Activated CD4-positive, CD25-positive, alpha-beta regulatory T cell treated with anti-CD3 and anti-CD28 coated beads, Interleukin-2, amount 50 U/mL, for 72 hours (primary cell): ENCODE measurements around the gene C11orf58.

ENCODE experiments used
- DNase-seq: peaks from one replicate; pipeline ENCODE4 v3.0.0; 2021

C11orf58 gene

DNA sequence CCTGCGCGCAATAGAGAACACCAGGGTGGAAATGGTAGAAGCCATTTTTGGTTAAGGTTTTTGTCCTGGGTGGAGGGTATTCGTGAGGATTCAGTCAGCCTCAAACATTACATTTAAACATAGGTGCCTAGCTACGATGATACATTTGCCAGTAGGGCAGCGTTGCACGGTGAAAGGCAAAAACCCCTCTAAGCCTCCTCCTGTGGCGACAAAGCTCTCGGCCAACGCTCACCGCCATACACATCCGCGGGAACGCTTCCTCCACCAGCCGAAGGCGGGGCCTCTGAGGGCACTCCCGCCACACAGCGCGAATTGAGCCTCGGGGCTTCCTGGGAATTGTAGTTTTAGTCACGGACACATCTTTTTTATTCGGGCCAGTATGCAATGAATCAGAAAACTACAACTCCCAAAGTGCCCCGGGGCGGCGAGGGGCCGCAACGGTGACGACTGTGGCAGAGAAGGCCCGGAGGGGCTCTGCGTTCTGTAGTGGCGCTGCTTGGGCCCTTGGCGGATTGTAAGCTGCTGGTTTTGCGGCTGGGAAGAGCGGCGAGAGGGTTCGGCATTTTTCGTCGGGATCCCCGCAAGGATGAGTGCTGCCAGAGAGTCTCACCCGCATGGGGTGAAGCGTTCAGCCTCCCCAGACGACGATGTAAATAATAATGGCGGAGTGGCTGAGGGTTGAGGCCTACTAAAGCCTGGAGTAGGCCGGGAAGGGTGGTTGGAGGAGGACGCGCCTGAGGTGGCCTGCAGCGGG, at the start of gene C11orf58:
Gene C11orf58 (plus strand): TSS at position 455 of the 754 bp plus-strand sequence. CDS start 132 bp downstream, at position 587.
- DNase-seq, result peak; percentile 91

- no peak for DNase-seq
Observed at GRCh38 chr11:16690086-16690485, 48.4 kb upstream of the C11orf58 start.

DNA sequence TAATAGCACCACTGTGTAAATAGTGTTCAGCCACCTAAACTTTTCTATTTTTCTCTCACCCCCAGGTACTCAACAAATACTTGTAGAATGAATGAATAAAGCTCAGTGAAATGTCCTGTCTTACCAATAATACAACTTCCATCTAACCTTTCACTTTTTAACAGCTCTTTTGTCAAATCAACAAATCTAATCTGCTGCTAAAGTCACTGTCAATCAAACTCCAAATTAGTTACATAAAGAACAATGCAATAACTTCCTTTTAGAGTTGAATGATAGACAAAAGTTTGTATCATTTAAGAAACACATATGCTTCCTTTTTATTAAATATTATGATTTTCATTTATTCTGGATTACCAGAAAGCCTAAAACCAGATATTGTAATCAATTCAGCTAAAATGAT, 34.7 kb upstream of the C11orf58 start:
- no peak for DNase-seq

GRCh38 chr11:16713594-16713993, 24.9 kb upstream of the C11orf58 start:
- DNase-seq, result no peak

GRCh38 chr11:16722581-16723344, 15.7 kb upstream of the C11orf58 start:
- no peak for DNase-seq

DNA sequence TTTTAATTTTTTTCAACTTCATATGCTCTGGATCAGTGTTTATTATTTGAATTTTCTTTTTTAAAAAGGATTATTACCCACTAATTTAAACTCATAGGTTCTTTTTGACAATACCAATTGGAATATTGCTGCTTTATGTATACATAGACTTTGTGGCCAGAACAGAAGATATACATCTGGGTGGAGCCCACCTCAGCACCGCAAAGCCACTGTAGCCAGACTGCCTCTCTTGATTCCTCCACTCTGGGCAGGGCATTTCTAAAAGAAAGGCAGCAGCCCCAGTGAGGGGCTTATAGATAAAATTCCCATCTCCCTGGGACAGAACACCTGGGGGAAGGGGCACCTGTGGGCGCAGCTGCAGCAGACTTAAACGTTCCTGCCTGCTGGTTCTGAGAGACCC, 10.6 kb upstream of the C11orf58 start:
- DNase-seq, result no peak

DNA sequence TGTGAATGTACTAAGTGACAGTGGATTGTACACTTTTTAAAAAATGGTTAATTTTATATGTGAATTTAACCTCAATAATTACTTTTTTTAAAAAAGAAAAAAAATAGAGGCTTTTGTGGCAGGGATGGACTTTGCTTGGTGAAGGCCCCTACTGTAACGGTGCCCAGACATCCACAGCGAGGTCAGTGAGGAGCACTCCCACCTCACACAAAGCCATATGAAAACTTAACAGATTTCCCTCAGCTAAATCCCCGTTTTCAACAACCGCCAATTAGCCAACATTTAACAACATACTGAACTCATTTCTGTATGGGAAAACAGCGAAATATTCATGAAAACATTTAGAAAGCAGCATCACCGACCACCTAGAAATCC, 642 bp upstream of the C11orf58 start:
- DNase-seq, result no peak

GRCh38 chr11:16738947-16739815, 734 bp downstream of the C11orf58 start:
- no peak for DNase-seq

DNA sequence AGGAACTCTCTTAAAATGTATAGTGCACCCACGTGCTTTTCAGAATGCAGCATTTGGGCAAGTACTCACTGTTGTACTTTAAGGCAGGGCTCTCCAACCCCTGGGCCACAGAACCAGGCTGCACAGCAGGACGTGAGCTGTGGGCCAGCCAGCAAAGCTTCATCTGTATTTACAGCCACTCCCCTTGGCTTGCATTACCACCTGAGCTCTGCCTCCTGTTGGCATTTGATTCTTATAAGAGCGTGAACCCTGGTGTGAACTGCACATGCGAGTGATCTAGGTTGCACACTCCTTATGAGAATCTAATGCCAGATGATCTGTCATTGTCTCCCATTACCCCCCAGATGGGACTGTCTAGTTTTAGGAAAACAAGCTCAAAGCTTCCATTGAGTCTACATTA, 3.0 kb downstream of the C11orf58 start:
- no peak for DNase-seq

DNA sequence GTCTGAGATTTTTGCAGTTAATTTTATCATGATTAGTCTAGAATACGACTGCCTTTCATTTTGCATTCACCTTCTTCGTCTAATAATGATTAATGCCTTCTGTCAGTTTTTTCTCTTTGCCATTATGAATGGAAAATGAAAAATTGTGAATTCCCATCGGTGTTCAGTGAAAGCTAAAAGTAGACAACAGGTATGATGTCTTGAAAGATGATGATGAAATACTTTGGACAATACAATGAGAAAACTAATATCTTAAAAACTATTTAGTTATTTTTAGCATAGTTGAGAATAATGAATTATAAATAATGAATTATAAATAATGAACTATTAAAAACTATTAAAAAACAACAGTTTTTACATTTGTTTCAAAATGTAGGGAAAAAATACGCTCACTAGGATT, 5.0 kb downstream of the C11orf58 start:
- DNase-seq, result no peak

GRCh38 chr11:16744128-16744725, 5.8 kb downstream of the C11orf58 start:
- no peak for DNase-seq

- no peak for DNase-seq
Observed at GRCh38 chr11:16745950-16746605, 7.6 kb downstream of the C11orf58 start.

GRCh38 chr11:16749092-16749491, 10.6 kb downstream of the C11orf58 start:
- DNase-seq, result no peak

DNA sequence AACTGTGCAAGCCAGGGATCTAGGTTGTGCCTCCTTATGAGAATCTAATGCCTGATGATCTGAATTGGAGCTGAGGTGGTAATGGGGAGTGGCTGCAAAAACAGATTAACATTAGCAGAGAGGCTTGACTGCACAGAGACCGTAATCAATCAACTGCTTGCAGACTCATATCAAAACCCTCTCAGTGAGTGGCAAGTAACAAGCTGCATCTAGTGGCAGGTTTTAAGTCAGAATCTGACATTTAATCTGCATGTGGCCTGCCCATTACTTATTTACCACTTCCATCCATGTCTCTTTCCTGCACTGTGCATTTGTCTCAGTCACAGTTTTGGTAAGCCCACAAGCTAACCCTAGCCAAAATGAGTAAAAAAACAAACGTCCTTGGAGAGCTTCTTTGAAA, 11.2 kb downstream of the C11orf58 start:
- DNase-seq, result no peak

DNA sequence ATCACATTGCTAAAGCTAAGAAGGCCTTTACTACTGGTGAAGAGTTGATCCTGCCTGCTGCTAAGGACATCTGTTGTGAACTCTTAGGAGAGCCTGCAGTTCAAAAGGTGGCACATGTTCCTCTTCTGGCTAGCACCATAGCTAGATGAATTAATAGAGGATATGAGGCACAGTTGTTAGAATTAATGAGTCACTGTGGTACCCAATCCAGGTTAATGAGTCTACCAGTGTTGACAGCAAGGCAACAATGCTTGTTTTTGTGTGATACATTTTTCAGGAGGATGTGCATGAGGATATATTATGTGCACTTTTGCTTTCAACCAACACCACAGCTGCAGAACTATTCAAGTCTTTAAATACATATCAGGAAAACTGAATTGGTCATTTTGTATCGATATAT, 12.0 kb downstream of the C11orf58 start:
- DNase-seq, result no peak

DNA sequence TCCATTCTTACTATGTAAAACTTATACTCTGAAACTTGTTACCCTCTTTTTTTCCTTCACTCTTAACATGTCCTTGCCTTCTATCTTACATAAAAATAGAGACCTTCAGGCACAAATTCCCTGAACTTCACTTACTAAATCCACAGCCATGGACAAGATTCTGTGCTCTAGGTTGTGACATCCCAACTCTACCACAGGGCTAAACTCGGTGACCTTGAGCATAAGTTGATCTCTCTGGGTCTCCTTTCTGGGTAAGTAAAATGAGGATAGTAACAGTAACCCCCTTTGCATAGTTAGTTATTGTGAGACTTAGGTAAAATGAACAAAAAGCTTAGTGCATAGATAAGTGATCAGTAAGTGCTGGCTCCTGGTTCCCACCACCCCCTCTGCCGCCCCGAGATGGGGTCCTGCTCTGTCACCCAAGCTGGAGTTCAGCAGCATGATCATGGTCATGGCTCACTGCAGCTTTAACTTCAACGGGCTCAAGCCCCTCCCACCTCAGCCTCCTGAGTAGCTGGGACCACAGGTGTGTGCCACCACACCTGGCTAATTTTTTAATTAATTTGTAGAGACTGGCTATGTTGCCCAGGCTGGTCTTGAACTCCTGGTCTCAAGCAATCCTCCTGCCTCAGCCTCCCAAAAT, 20.1 kb downstream of the C11orf58 start:
- no peak for DNase-seq

- DNase-seq, result no peak
Observed at GRCh38 chr11:16759857-16760508, 21.5 kb downstream of the C11orf58 start.

GRCh38 chr11:16763746-16764145, 25.3 kb downstream of the C11orf58 start:
- no peak for DNase-seq

- DNase-seq, result no peak
Observed at GRCh38 chr11:16764888-16765287, 26.4 kb downstream of the C11orf58 start.

GRCh38 chr11:16767137-16767536, 28.7 kb downstream of the C11orf58 start:
- no peak for DNase-seq

GRCh38 chr11:16767957-16768356, 29.5 kb downstream of the C11orf58 start:
- DNase-seq, result no peak
